Measurements from ENCODE around the gene BTN1A1.

BTN1A1 gene

DNA sequence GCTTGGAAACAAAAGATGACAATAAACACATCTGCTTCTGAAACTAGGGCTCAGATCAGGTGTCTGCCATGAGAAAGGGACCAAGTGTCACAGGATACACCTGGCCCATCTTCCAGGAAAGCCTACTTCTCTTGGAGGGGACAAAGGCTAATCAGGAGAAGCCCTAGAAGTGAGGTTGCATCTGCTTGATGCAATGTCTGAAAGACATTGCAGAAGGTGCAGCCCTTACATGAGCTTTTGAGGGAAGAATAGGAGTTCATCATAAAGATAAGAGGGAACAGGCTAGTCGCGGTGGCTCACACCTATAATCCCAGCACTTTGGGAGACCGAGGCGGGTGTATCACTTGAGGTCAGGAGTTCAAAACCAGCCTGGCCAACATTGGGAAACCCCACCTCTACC lies 2.5 kb upstream of the BTN1A1 start:
- no peak for ATAC-seq
- TF ChIP-seq ZNF8 (CRISPR knock-in tag; IDR thresholded peaks at IDR 0.05) (no peak), ARNTL (CRISPR knock-in tag; IDR thresholded peaks at IDR 0.05; ENCODE audit: borderline replicate concordance, low read depth) (no peak)

- peak; percentile 83 for ATAC-seq
- TF ChIP-seq ARNTL (CRISPR knock-in tag; IDR thresholded peaks at IDR 0.05; ENCODE audit: borderline replicate concordance, low read depth) (no peak), CSDC2 (CRISPR knock-in tag; IDR thresholded peaks at IDR 0.05) (no peak), PPARA (CRISPR knock-in tag; IDR thresholded peaks at IDR 0.05; ENCODE audit: borderline replicate concordance) (no peak), TOX (CRISPR knock-in tag; IDR thresholded peaks at IDR 0.05; ENCODE audit: borderline replicate concordance) (no peak), POU6F1 (CRISPR knock-in tag; IDR thresholded peaks at IDR 0.05; ENCODE audit: borderline replicate concordance, low read depth) (no peak), ZNF565 (CRISPR knock-in tag; conservative IDR thresholded peaks at IDR 0.05; ENCODE audit: low read depth) (no peak), ISL1 (CRISPR knock-in tag; IDR thresholded peaks at IDR 0.05) (no peak), SNAI2 (CRISPR knock-in tag; IDR thresholded peaks at IDR 0.05) (no peak), ZNF8 (CRISPR knock-in tag; IDR thresholded peaks at IDR 0.05) (no peak), TSHZ2 (CRISPR knock-in tag; IDR thresholded peaks at IDR 0.05) (no peak), ZC3H10 (CRISPR knock-in tag; IDR thresholded peaks at IDR 0.05) (no peak), OSR1 (CRISPR knock-in tag; IDR thresholded peaks at IDR 0.05) (no peak), GLIS3 (CRISPR knock-in tag; IDR thresholded peaks at IDR 0.05) (no peak), BACH2 (CRISPR knock-in tag; IDR thresholded peaks at IDR 0.05; ENCODE audit: borderline replicate concordance) (no peak), ESRRG (CRISPR knock-in tag; IDR thresholded peaks at IDR 0.05) (no peak), ZFP30 (CRISPR knock-in tag; IDR thresholded peaks at IDR 0.05) (no peak), RARB (CRISPR knock-in tag; IDR thresholded peaks at IDR 0.05) (no peak), TCF4 (CRISPR knock-in tag; IDR thresholded peaks at IDR 0.05; ENCODE audit: borderline replicate concordance) (no peak)
- TF ChIP-seq, protein P1, sequence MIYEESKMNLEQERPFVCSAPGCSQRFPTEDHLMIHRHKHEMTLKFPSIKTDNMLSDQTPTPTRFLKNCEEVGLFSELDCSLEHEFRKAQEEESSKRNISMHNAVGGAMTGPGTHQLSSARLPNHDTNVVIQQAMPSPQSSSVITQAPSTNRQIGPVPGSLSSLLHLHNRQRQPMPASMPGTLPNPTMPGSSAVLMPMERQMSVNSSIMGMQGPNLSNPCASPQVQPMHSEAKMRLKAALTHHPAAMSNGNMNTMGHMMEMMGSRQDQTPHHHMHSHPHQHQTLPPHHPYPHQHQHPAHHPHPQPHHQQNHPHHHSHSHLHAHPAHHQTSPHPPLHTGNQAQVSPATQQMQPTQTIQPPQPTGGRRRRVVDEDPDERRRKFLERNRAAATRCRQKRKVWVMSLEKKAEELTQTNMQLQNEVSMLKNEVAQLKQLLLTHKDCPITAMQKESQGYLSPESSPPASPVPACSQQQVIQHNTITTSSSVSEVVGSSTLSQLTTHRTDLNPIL (CRISPR knock-in tag; IDR thresholded peaks at IDR 0.05; ENCODE audit: low read depth), result no peak
- TF ChIP-seq, protein P2, sequence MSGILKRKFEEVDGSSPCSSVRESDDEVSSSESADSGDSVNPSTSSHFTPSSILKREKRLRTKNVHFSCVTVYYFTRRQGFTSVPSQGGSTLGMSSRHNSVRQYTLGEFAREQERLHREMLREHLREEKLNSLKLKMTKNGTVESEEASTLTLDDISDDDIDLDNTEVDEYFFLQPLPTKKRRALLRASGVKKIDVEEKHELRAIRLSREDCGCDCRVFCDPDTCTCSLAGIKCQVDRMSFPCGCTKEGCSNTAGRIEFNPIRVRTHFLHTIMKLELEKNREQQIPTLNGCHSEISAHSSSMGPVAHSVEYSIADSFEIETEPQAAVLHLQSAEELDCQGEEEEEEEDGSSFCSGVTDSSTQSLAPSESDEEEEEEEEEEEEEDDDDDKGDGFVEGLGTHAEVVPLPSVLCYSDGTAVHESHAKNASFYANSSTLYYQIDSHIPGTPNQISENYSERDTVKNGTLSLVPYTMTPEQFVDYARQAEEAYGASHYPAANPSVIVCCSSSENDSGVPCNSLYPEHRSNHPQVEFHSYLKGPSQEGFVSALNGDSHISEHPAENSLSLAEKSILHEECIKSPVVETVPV (CRISPR knock-in tag; IDR thresholded peaks at IDR 0.05), result no peak
Observed at GRCh38 chr6:26501482-26501986, 1.4 kb downstream of the BTN1A1 start.

DNA sequence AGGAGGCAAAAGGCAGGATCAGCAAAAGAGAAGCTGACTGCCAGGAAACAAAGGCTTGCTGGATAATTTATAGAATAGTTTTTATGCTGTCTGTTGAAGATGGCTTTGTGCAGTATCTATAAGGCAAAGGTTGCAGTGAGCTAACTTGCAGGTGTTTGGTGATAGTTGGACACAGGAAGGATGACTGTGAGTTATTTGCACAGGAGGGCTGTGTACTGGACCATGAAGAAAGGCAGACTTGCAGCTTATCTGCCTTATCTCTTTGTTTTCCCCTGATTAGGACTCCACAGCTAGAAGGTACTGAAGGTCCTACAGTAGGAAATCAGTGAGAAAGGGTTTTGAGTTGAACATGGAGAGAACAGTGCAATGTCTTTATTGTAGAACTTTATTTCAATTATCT lies 2.1 kb downstream of the BTN1A1 start:
- TF ChIP-seq ZFP3 (CRISPR knock-in tag; IDR thresholded peaks at IDR 0.05) (no peak), ESRRG (CRISPR knock-in tag; IDR thresholded peaks at IDR 0.05) (no peak), ZNF565 (CRISPR knock-in tag; conservative IDR thresholded peaks at IDR 0.05; ENCODE audit: low read depth) (no peak), BACH2 (CRISPR knock-in tag; IDR thresholded peaks at IDR 0.05; ENCODE audit: borderline replicate concordance) (no peak), ZNF70 (CRISPR knock-in tag; IDR thresholded peaks at IDR 0.05) (no peak), TSHZ2 (CRISPR knock-in tag; IDR thresholded peaks at IDR 0.05) (no peak), ARNTL (CRISPR knock-in tag; IDR thresholded peaks at IDR 0.05; ENCODE audit: borderline replicate concordance, low read depth) (no peak), GLIS3 (CRISPR knock-in tag; IDR thresholded peaks at IDR 0.05) (no peak), ISL1 (CRISPR knock-in tag; IDR thresholded peaks at IDR 0.05) (no peak), SNAI2 (CRISPR knock-in tag; IDR thresholded peaks at IDR 0.05) (no peak), PPARA (CRISPR knock-in tag; IDR thresholded peaks at IDR 0.05; ENCODE audit: borderline replicate concordance) (no peak), TOX (CRISPR knock-in tag; IDR thresholded peaks at IDR 0.05; ENCODE audit: borderline replicate concordance) (no peak)

More for the DNA sequence above, 2.1 kb downstream of the BTN1A1 start:
- no peak; the same call in 2 of the 3 replicates for ATAC-seq
